HG03469 (cell line): Measurements from ENCODE around the gene RHBDF2.

Source experiments
- ATAC-seq: cut with Tn5 transposase; IDR thresholded peaks from one replicate; pipeline ENCODE4 v1.9.1; 2021; ENCODE audit warnings: mild to moderate bottlenecking, moderate library complexity, moderate number of reproducible peaks; ENCODE audit not compliant: unreplicated experiment

The RHBDF2 gene

DNA sequence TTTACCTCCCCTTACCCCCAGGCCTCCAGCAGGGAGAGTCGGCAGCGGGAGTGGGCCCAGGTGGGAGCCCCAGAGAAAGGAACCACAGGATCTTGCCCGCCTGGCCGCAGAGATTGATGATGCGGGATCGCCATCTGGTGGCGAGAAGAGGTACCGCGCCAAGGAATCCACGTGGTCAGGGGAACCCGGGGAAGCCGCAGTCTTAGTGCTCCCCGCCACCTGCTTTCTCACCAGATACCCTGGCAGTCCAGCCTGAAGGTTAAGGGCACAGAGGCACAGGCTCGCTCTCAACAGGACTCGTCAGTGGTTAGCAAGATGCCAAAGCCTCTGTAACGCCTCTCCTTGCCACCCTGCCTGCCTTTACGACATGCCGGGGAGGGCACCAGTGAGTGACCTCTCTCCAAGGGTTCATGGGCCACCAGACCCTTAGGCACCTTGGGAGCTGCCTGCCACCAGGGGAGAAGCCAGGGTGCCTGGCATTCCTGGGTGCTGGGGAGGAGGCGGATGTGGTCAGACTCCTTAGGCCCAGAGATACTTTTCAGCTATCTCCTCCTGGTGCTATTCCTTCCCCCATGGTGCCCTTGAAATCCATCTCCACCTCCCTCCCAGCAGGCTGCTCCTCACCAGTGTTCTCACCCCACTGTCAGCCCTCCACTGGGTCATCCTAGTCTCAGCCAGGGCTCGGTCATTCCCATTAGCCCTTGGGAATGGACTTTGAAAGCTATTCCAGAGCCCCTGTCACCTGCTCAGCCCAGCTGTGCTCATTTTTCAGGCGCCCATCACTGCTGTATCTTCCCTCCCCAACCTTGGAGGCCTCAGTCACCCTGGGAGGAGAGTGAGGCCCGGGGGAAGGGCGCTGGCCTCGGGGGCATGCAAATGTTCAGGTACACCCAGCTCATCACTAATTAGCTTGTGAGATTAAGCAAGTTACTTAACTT is 5.5 kb upstream of the RHBDF2 start:
- ATAC-seq, result no peak

DNA sequence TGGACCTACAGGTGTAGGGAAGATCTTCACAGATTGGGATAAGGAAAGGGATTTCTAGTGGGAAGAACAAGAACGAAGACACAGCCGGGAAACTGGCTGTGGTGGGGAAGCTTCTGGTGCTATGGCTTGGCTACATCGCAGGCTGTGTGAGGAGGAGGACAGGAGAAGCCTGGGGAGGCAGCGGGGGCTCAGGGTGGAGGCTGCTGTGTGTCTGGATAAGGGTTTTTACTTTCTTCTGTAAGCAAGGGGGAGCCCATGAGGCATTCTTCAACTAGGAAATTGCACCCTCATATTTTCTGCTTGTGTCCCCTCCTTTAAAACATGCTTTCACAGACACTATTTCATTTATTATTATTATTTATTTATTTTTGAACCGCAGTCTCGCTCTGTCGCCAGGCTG is 2.9 kb upstream of the RHBDF2 start:
- no peak for ATAC-seq

- no peak for ATAC-seq
These were observed 1.4 kb upstream of the RHBDF2 start for GRCh38 chr17:76502341-76503211.

GRCh38 chr17:76501827-76502307 is 644 bp upstream of the RHBDF2 start:
- no peak for ATAC-seq

- ATAC-seq, result no peak
These were observed 541 bp downstream of the RHBDF2 start for GRCh38 chr17:76500747-76501017.

GRCh38 chr17:76500074-76500746 is 1.0 kb downstream of the RHBDF2 start:
- ATAC-seq, result no peak

DNA sequence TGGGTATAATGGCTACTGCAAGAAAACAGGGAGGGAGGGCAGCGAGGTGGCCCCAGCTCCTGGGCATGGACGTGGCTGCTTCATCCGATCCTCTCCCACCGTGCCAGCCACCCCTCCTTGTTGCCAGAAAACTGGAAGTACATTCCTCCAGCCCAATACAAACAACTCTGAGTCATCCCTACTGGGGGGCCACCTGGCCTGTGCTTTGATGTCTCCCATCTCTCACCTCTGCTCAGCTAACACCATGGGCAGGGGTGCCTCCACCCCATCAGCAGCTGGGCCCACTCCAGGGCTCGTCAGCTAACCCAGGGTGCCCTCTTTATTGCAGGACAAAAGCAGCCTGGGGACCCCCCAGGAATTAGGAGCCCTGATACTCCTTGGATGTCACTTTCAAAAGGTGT is 2.0 kb downstream of the RHBDF2 start:
- no peak for ATAC-seq

- ATAC-seq, result no peak
These were observed 2.4 kb downstream of the RHBDF2 start for GRCh38 chr17:76498876-76499251.

DNA sequence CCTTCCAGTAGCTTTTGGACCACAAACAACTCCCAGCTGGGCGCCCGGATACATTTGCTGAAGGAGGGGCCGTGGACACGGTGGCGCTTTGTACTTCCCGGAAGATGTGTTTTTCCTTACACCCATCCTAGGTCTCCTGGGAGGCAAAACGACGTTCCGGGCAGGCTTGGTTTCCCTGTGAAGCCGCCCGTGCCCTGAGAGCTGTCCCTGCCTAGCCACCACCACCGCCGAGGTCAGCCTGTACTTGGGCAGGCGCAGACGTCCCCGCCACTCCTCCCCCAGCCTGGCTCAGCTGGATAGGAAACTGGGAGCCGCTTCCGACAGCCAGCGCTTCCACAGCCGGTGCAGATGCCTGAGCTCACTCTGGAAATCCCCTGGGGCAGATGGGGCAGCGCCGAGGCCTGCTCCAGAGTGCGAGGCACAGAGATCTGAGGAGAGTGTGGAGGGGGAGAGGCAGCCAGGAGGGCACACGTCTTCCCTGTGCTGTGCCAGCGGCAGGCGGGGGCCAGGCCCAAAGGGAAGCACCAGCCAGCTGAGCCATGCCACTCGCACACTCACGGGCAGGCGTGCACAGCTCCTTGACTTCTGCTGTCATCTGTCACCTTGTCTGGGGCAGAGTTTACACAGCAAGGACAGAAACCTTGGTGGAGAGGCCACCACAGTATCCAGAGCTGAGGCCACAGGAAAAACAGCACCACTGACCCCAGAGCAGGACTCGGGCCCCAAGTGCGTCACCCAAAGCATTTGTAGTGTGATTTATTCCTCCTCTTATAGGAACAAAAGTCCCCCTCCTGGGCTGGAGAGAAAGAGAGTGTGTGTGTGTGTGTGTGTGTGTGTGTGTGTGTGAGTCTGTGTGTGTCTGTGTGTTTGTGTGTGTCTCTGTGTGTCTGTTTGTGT is 3.0 kb downstream of the RHBDF2 start:
- no peak for ATAC-seq

DNA sequence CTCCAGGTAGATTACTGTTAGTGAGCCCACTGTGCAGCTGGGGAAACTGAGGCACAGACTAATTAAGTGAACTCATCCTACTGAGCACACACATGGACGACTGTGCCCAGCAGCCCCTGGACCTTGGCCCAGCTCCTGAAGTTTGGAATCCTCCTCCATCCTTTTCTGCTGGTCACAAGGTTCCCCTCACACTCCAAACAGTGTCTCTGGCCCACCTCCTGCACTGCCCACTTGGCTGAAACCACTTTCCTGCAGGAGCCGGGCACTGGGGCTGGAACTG is 3.6 kb downstream of the RHBDF2 start:
- no peak for ATAC-seq

DNA sequence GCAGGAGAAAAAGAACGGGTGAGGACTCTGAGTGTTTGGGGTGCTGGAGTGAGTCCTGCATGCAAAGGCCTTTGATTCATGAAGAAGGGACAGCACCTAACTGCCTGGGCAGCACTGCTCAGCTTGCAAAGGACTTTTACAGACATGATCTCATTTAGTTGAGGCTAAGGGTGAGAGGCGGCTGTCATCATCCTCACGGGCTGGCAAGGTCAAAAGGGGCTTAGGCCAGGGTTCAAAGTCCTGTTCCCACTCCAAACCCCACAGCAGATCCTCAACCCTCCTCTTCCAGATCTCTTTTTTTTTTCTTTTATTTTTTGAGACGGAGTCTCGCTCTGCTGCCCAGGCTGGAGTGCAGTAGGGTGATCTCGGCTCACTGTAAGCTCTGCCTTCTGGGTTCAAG is 4.8 kb downstream of the RHBDF2 start:
- no peak for ATAC-seq

- no peak for ATAC-seq
These were observed 5.4 kb downstream of the RHBDF2 start for GRCh38 chr17:76495663-76496400.

- ATAC-seq, result no peak
These were observed 7.6 kb downstream of the RHBDF2 start for GRCh38 chr17:76493505-76494167.

DNA sequence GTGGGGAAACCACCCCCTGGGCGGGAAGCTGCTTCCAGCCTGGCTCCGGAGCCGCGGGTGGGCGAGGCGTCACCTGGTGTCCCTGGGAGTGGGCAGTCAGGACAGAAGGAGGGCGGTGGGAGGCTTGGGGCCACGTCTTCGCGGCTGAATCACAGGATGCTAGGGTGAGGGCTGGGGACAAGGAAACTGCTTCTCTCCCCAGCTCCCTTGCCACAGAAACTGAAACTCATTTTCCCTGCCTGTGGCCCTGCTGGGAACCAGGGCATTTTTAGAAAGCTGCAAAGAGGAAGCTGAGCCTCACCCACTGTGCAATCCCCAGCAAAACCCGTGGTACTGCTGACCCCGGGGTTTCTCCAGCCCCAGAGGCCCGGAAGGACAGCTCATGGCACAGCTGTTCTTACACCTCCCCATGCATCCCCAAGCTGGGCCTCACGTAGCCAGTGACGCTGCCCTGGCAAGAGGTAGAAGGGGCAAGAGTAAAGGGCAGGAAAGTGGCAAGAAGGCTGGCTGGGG is 8.2 kb downstream of the RHBDF2 start:
- ATAC-seq, result no peak

- ATAC-seq, result no peak
These were observed 8.9 kb downstream of the RHBDF2 start for GRCh38 chr17:76492123-76492988.

- ATAC-seq, result no peak
These were observed 9.7 kb downstream of the RHBDF2 start for GRCh38 chr17:76491271-76492122.

- no peak for ATAC-seq
These were observed 11.0 kb downstream of the RHBDF2 start for GRCh38 chr17:76490112-76490710.
